Heart left ventricle (tissue), 16 donors: Measurements from ENCODE around the gene SLC44A5. TPM values are rescaled to one million over a fixed set of nuclear protein-coding genes. Genes with fewer than 3 reads are reported as not detected.
A peak's percentile ranks its signal among the peaks of the same experiment; 100 is the strongest.
"Not testable (repeated sequence)": the region's sequence is repeated elsewhere in the genome, so short reads cannot be mapped to it uniquely, and the experiment has no call there.

Experiments used
- ATAC-seq, 4 donors: fragments of 200-7000 bp; cut with Tn5 transposase; one replicate each; pipeline ENCODE4 v1.9.1; 2020 to 2022; ENCODE audit warnings: moderate library complexity in 4 of 4, mild to moderate bottlenecking in 3 of 4, moderate number of reproducible peaks in 1 of 4
- DNase-seq, 5 donors: peaks; one replicate each; pipeline ENCODE4 v3.0.0-alpha.2; 2020
- H3K27ac ChIP-seq, 12 donors: fragments of 200-600 bp; sonication (generic) in 4 of 12; one replicate each; pipeline versions ENCODE4 v1.5.0 to v1.8.0; 2016 to 2022; ENCODE audit warnings: mild to moderate bottlenecking in 2 of 12
- H3K27me3 ChIP-seq, 9 donors: fragments of 200-600 bp; sonication (generic) in 2 of 9; one replicate each; pipeline versions ENCODE4 v1.5.1 to v1.8.0; 2016 to 2022; ENCODE audit warnings: mild to moderate bottlenecking in 3 of 9
- H3K36me3 ChIP-seq, 9 donors: fragments of 200-600 bp; sonication (generic) in 2 of 9; one replicate each; pipeline versions ENCODE4 v1.5.0 to v1.8.0; 2018 to 2022; ENCODE audit warnings: mild to moderate bottlenecking in 2 of 9
- H3K4me1 ChIP-seq, 12 donors: fragments of 200-600 bp; sonication (generic) in 4 of 12; one replicate each; pipeline versions ENCODE4 v1.5.0 to v1.8.0; 2016 to 2022; ENCODE audit warnings: mild to moderate bottlenecking in 3 of 12
- H3K4me3 ChIP-seq, 12 donors: fragments of 200-600 bp; sonication (generic) in 4 of 12; one replicate each; pipeline versions ENCODE4 v1.5.0 to v1.8.0; 2017 to 2022; ENCODE audit warnings: mild to moderate bottlenecking in 9 of 12, moderate library complexity in 4 of 12
- H3K9me3 ChIP-seq, 12 donors: fragments of 200-600 bp; sonication (generic) in 4 of 12; one replicate each; pipeline versions ENCODE4 v1.5.0 to v1.8.0; 2016 to 2022; ENCODE audit warnings: mild to moderate bottlenecking in 1 of 12
- POLR2A ChIP-seq, 2 donors: fragments of 450-650 bp; IDR thresholded peaks; one replicate each; pipeline ENCODE4 v1.6.1; 2017; ENCODE audit warnings: antibody characterized with exemption in 2 of 2, mild to moderate bottlenecking in 2 of 2, moderate library complexity in 2 of 2
- WGBS, 4 donors: extraction: QIAGEN DNeasy Blood & Tissue Kit in 2 of 4; methylation state at CpG; one replicate each; pipeline versions ENCODE4 v1.1.5 to v1.1.7; 2013 to 2018; 5-methylcytosine and 5-hydroxymethylcytosine counted together
- intact Hi-C, 10 donors: fragments of 100-400 bp; cut with DNase I; formaldehyde crosslinking; loops; one replicate each; pipeline versions ENCODE4 v1.11.1 to v1.14.2; 2022
- polyA plus RNA-seq, 2 donors: library from polyadenylated mRNA; stranded (reverse); fragments of 200-250 nt; gene quantifications; one replicate each; pipeline ENCODE4 v1.2.3, GENCODE V29; 2013
- total RNA-seq, 9 donors: library from RNA; depleted of rRNA in 2 of 9; stranded (reverse); fragments of >200 nt in 2 of 9; fragmentation: NEBNext Ultra II Directional in 3 of 9; extraction: Animal tissue kit (Norgen Biotek cat#: 25700) in 3 of 9; gene quantifications; one replicate each; pipeline versions ENCODE4 v1.1.0 to v1.2.4, GENCODE V29; 2016 to 2023
- TF ChIP-seq, protein P1 (sequence below), 12 donors: fragments of 200-600 bp; sonication (generic) in 4 of 12; IDR thresholded peaks; one replicate each; pipeline versions ENCODE4 v1.5.0 to v1.8.0; 2018 to 2022; ENCODE audit warnings: antibody characterized with exemption in 12 of 12, mild to moderate bottlenecking in 5 of 12
- donor health status: ischemic (EF 13 %, LVEDD 7.1; RV severe dilation, severe dysfunction).
- donor health status: healthy with polysubstance abuse.
- donor health status: DM: no; HTN: yes; CAD: no.
- donor health status: DM: no; HTN: no; CAD: no.
- donor health status: ischemic (EF 25% LVEDD 6.9; RV normal size, moderate dysfunction).
- donor health status: ischemic (EF 25% LVEDD 5.7; RV mildly dilated, moderate dysfunction).
- donor health status: healthy.
- donor health status: DM: yes; HTN: yes; CAD: no.
- donor health status: ischemic (EF 35%, LVEDD 5.7; RV mildly dilated, moderate dysfunction).
- donor health status: nonischemic (EF 11% LVEDD 7.7; RV severe dilation, severe dysfunction).
- donor health status: DM: yes; HTN: yes; CAD: no.
- donor health status: PGD.
- donor health status: ischemic (EF 29% LVEDD 5.4; RV normal size, mild dysfunction).
- donor health status: nonischemic (EF 23%, LVEDD 6.1; RV moderate dilation, normal function).

SLC44A5 gene
- total and polyA plus RNA-seq, 11 donors: 0.07 to 7.5 (median 1.8) TPM; not detected in 1

DNA sequence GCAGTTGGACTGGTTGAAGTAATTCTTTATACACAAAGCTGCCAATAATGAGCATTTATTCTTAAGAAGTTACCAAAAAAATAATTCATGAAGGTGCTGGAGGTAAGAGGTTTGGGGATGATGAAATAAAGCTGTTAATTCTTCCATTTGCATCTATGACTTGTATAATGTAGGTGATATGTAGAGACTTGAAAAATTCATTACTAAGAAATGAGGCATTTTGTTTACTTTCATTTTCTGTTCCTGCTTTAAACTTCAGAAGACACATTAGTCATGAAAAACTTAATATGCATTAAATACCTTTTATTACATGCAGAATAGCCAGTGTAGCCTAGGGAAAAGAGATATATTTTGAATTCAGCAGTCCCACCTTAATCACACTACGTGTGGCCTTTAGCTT is 214.2 kb downstream of the SLC44A5 start:
- H3K4me3 ChIP-seq: no peak overlapping the region
- WGBS, 4 donors: 64 to 83% (median 68%) methylated on average over 1 of the region's 1 CpG
- no peaks in the 10 kb centered on the region for H3K4me1 ChIP-seq
- H3K27me3 ChIP-seq: no peaks in the 10 kb centered on the region
- intact Hi-C loops: no loop called here
- no peak overlapping the region for H3K27ac ChIP-seq
- no peak for DNase-seq
- no peak for ATAC-seq
- no peaks in the 10 kb centered on the region for H3K36me3 ChIP-seq
- H3K9me3 ChIP-seq: peaks cover 0 to 4% (median 0%) of the 10 kb centered on the region in 12 donors
- TF ChIP-seq POLR2A (IDR thresholded peaks at IDR 0.05): no peak
- TF ChIP-seq, protein P1, sequence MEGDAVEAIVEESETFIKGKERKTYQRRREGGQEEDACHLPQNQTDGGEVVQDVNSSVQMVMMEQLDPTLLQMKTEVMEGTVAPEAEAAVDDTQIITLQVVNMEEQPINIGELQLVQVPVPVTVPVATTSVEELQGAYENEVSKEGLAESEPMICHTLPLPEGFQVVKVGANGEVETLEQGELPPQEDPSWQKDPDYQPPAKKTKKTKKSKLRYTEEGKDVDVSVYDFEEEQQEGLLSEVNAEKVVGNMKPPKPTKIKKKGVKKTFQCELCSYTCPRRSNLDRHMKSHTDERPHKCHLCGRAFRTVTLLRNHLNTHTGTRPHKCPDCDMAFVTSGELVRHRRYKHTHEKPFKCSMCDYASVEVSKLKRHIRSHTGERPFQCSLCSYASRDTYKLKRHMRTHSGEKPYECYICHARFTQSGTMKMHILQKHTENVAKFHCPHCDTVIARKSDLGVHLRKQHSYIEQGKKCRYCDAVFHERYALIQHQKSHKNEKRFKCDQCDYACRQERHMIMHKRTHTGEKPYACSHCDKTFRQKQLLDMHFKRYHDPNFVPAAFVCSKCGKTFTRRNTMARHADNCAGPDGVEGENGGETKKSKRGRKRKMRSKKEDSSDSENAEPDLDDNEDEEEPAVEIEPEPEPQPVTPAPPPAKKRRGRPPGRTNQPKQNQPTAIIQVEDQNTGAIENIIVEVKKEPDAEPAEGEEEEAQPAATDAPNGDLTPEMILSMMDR (IDR thresholded peaks at IDR 0.05): no peak

GRCh38 chr1:75396260-75396659 is 214.7 kb downstream of the SLC44A5 start:
- Histone ChIP-seq H3K4me1 (no peaks in the 10 kb centered on the region), H3K4me3 (no peak overlapping the region), H3K27ac (no peak overlapping the region), H3K9me3 (peaks cover 0 to 8% (median 0%) of the 10 kb centered on the region in 12 donors), H3K36me3 (no peaks in the 10 kb centered on the region), H3K27me3 (no peaks in the 10 kb centered on the region)
- ATAC-seq: no peak
- no peak for DNase-seq
- TF ChIP-seq POLR2A (IDR thresholded peaks at IDR 0.05): no peak
- TF ChIP-seq, protein P1 (IDR thresholded peaks at IDR 0.05): no peak
- WGBS, 4 donors: 83 to 92% (median 88%) methylated on average over 1 of the region's 1 CpG
- intact Hi-C loops: no loop called here

DNA sequence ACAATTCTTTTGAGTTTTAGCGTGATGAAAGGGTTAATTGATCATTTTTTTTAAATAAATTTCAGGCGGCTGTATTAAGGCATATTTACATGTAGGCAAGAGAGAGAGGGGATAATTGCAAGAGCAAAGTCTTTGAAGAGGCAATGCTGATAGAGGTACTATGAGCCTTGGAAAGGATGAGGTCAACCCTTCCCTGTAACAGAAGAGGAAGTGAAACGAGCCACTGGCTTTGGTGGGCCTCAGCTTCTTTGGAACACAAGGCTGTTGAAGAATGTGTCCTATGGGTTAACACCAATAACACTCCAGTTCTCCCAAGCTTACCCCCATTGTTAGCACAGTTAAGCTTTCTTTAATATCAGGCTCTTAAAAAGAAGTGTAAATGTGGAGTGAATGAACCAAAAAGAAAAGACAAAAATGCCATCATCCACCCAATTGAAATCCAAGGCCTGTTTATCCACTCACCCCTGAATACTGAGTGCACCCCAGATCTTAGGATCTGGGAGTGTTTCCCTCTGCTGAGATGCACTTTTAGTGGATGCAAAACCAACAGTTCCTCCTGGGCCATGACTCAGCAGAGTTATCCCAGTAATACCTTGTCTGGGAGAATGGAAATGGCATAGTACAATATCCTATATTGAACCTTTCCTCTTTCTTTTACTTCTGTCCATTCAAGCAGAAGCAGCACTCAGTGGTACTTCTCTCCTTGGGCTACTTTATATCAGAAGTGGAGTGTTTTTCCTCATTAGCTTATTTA is 216.4 kb downstream of the SLC44A5 start:
- ATAC-seq (no peak), DNase-seq (no peak)
- WGBS, 4 donors: 65 to 71% (median 67%) methylated on average over 3 of the region's 3 CpGs
- TF ChIP-seq, protein P1 (IDR thresholded peaks at IDR 0.05): no peak
- TF ChIP-seq POLR2A (IDR thresholded peaks at IDR 0.05): no peak
- Histone ChIP-seq H3K36me3 (no peaks in the 10 kb centered on the region), H3K27ac (no peak overlapping the region), H3K9me3 (peaks cover 0 to 25% (median 0%) of the 10 kb centered on the region in 12 donors), H3K27me3 (no peaks in the 10 kb centered on the region), H3K4me1 (no peaks in the 10 kb centered on the region), H3K4me3 (no peak overlapping the region)
- intact Hi-C loops: no loop called here

GRCh38 chr1:75392278-75392677 is 218.6 kb downstream of the SLC44A5 start:
- WGBS, 4 donors: 43 to 61% (median 50%) methylated on average over 1 of the region's 1 CpG
- H3K27ac ChIP-seq: no peak overlapping the region
- intact Hi-C loops: no loop called here
- no peaks in the 10 kb centered on the region for H3K36me3 ChIP-seq
- ATAC-seq: no peak
- no peak for DNase-seq
- no peak overlapping the region for H3K4me3 ChIP-seq
- no peak for TF ChIP-seq POLR2A (IDR thresholded peaks at IDR 0.05)
- TF ChIP-seq, protein P1 (IDR thresholded peaks at IDR 0.05): no peak
- peaks cover 0 to 34% (median 0%) of the 10 kb centered on the region in 12 donors for H3K9me3 ChIP-seq
- H3K27me3 ChIP-seq: no peaks in the 10 kb centered on the region
- no peaks in the 10 kb centered on the region for H3K4me1 ChIP-seq

DNA sequence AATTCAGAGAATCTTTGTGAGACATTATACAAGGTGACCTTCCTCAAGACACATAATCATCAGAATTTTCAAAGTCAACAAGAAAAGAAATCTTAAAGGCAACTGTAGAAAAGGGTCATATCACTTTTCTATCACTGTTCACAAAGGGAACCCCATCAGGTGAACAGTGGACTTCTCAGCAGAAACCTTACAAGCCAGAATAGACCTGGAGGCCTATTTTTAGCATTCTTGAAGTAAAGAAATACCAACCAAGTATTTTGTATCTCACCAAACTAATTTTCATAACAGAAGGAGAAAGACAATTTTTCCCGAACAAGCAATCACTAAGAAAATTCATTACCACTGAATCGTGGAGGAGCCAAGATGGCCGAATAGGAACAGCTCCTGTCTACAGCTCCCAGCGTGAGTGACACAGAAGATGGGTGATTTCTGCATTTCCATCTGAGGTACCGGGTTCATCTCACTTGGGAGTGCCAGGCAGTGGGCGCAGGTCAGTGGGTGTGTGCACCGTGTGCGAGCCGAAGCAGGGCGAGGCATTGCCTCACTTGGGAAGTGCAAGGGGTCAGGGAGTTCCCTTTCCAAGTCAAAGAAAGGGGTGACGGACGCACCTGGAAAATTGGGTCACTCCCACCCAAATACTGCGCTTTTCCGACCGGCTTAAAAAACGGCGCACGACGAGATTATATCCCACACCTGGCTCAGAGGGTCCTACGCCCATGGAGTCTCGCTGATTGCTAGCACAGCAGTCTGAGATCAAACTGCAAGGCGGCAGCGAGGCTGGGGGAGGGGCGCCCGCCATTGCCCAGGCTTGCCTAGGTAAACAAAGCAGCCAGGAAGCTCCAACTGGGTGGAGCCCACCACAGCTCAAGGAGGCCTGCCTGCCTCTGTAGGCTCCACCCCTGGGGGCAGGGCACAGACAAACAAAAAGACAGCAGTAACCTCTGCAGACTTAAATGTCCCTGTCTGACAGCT is 235.2 kb downstream of the SLC44A5 start:
- Histone ChIP-seq H3K4me3 (peak overlapping the region in 4 of 12 donors; percentile 11 to 31 (median 24)), H3K27ac (peak overlapping the region in 2 of 12 donors; percentile 13 to 59)
- not testable (repeated sequence) for DNase-seq, ATAC-seq, H3K9me3 ChIP-seq, H3K36me3 ChIP-seq, H3K4me1 ChIP-seq, H3K27me3 ChIP-seq
- intact Hi-C loops: loop anchor here in 1 of 10 donors (10.0 kb wide), 1 partner anchor 111 kb away; no protein-coding TSS in a partner anchor
- 67 to 88% (median 82%) methylated on average over 12 to 25 of the region's 25 CpGs for WGBS, 4 donors
